Esophagus squamous epithelium (tissue), 5 donors: ENCODE data around the gene PCBP4. TPM values are rescaled to one million over a fixed set of nuclear protein-coding genes. Genes with fewer than 3 reads are reported as not detected.

Source experiments
- DNase-seq: peaks from one replicate; lab custom pipeline; 2025; lab: John Stamatoyannopoulos, UW
- H3K27ac ChIP-seq, 4 donors: fragments of 200-600 bp; sonication (generic); one replicate each; pipeline ENCODE4 v1.5.1; 2016 to 2019; ENCODE audit warnings: mild to moderate bottlenecking in 1 of 4
- H3K27me3 ChIP-seq, 4 donors: fragments of 200-600 bp; sonication (generic); 1 replicate in 3 of 4; 2 replicates in 1 of 4; pipeline versions ENCODE4 v1.5.1 to v1.6.0; 2017 to 2021; ENCODE audit warnings: antibody characterized with exemption in 1 of 4
- H3K36me3 ChIP-seq, 3 donors: fragments of 200-600 bp; sonication (generic); one replicate each; pipeline ENCODE4 v1.5.1; 2016 to 2019
- H3K4me1 ChIP-seq, 3 donors: fragments of 200-600 bp; sonication (generic); one replicate each; pipeline ENCODE4 v1.5.1; 2017 to 2019
- H3K4me3 ChIP-seq, 4 donors: fragments of 200-600 bp; sonication (generic); 1 replicate in 3 of 4; 2 replicates in 1 of 4; pipeline ENCODE4 v1.5.1; 2016 to 2019; ENCODE audit warnings: mild to moderate bottlenecking in 2 of 4, moderate library complexity in 1 of 4
- H3K9me3 ChIP-seq, 3 donors: fragments of 200-600 bp; sonication (generic); one replicate each; pipeline ENCODE4 v1.5.1; 2016 to 2019
- CTCF ChIP-seq, 6 experiments: fragments of 450-650 bp in 4 of 6; fragments of 200-600 bp in 2 of 6; sonication (generic) in 2 of 6; IDR thresholded peaks; one replicate each; pipeline ENCODE4 v1.5.1; 2016 to 2019; ENCODE audit warnings: antibody characterized with exemption in 6 of 6, mild to moderate bottlenecking in 4 of 6, moderate library complexity in 4 of 6
- POLR2A ChIP-seq, 4 donors: fragments of 450-650 bp; IDR thresholded peaks; one replicate each; pipeline ENCODE4 v1.6.1; 2017; ENCODE audit warnings: antibody characterized with exemption in 4 of 4, mild to moderate bottlenecking in 4 of 4, moderate library complexity in 3 of 4
- WGBS, 2 donors: methylation state at CpG; one replicate each; pipeline ENCODE4 v1.1.5; 2018; 5-methylcytosine and 5-hydroxymethylcytosine counted together
- intact Hi-C: fragments of 100-400 bp; cut with DNase I; formaldehyde crosslinking; loops from one replicate; pipeline ENCODE4 v1.15.0; 2022
- total RNA-seq, 4 donors: library from RNA; depleted of rRNA; stranded (reverse); fragments of >200 nt; gene quantifications; one replicate each; pipeline ENCODE4 v1.1.0, GENCODE V29; 2016
- donor health status: DM: yes; HTN: yes; CAD: no.

The PCBP4 gene
- total RNA-seq, 4 donors from 2014 or later: 13.0 to 47.3 (median 19.5) TPM

- TF ChIP-seq POLR2A (IDR thresholded peaks at IDR 0.05) (no peak), CTCF (IDR thresholded peaks at IDR 0.05) (no peak)
- intact Hi-C loops: no loop called here
- peaks cover 0 to under 1% (median 0%) of the 10 kb centered on the region in 4 donors for H3K27me3 ChIP-seq
- H3K9me3 ChIP-seq: no peaks in the 10 kb centered on the region
- H3K4me3 ChIP-seq: no peak overlapping the region
- peaks cover 8 to 53% (median 18%) of the 10 kb centered on the region in 3 donors for H3K4me1 ChIP-seq
- H3K36me3 ChIP-seq: peaks cover 0 to 37% (median 0%) of the 10 kb centered on the region in 3 donors
- 80 to 92% methylated on average over 2 to 4 of the region's 18 CpGs for WGBS, 2 donors
- no peak for DNase-seq
- no peak overlapping the region for H3K27ac ChIP-seq
Measured at GRCh38 chr3:51961011-51961410, 6.2 kb downstream of the PCBP4 start.

DNA sequence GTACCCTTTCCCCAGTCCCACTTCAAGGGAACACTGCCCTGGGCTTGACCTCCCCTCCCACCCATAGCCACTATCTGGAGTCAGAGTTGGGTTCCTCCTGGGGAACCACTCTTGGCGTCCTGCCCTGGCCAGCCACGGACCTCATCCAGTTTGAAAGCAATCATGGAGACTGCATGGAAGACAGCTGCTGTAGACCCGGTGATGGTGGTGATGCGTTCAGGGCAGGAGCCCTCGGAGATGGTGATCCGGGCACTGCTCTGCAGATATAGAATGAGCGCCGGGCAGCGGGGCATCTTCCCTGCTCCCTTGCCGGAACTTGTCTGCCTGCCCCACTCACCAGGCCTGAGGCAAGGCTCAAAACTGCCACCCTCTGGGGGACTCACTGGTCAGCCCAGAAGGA, 6.9 kb downstream of the PCBP4 start:
- Histone ChIP-seq H3K27me3 (peaks cover 0 to 7% (median 0%) of the 10 kb centered on the region in 4 donors), H3K36me3 (peaks cover 0 to 37% (median 0%) of the 10 kb centered on the region in 3 donors), H3K4me1 (peaks cover 13 to 53% (median 13%) of the 10 kb centered on the region in 3 donors), H3K4me3 (no peak overlapping the region), H3K9me3 (no peaks in the 10 kb centered on the region), H3K27ac (no peak overlapping the region)
- TF ChIP-seq POLR2A (IDR thresholded peaks at IDR 0.05) (no peak), CTCF (IDR thresholded peaks at IDR 0.05) (no peak)
- DNase-seq: no peak
- WGBS, 2 donors: 66 to 100% methylated on average over 1 to 3 of the region's 10 CpGs
- intact Hi-C loops: no loop called here

DNA sequence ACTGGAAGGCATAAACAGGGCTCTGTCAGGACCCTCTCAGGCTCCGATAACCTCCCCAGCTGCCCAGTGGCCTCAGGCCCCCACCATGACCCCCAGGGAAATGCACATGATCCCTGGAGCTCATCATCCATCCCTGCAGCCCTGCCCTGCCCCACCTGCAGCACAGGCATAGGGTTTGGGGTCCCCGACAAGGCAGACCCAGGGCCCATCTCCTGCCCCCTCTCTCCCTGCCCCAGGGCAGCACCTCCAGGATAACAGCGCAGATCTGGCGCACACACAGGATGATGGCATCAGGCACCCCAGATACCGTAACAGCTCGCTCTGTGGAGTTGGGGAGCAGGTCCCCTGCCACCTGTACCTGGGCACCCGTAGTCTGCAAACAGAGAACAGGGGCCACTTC, 7.6 kb downstream of the PCBP4 start:
- H3K27ac ChIP-seq: no peak overlapping the region
- peaks cover 14 to 52% (median 16%) of the 10 kb centered on the region in 3 donors for H3K4me1 ChIP-seq
- no peaks in the 10 kb centered on the region for H3K9me3 ChIP-seq
- WGBS, 2 donors: 93% methylated on average over 3 of the region's 7 CpGs; no CpG with 5 or more reads in 1 of the 2 donors
- TF ChIP-seq CTCF (IDR thresholded peaks at IDR 0.05) (no peak), POLR2A (IDR thresholded peaks at IDR 0.05) (no peak)
- DNase-seq: no peak
- peaks cover 0 to 14% (median 0%) of the 10 kb centered on the region in 4 donors for H3K27me3 ChIP-seq
- intact Hi-C loops: no loop called here
- H3K4me3 ChIP-seq: no peak overlapping the region
- H3K36me3 ChIP-seq: peaks cover 0 to 37% (median 0%) of the 10 kb centered on the region in 3 donors

- DNase-seq: no peak
- Histone ChIP-seq H3K36me3 (peaks cover 0 to 37% (median 0%) of the 10 kb centered on the region in 3 donors), H3K4me3 (no peak overlapping the region), H3K4me1 (peaks cover 14 to 44% (median 16%) of the 10 kb centered on the region in 3 donors), H3K9me3 (no peaks in the 10 kb centered on the region), H3K27me3 (peaks cover 0 to 18% (median 0%) of the 10 kb centered on the region in 4 donors), H3K27ac (no peak overlapping the region)
- no peak for TF ChIP-seq CTCF (IDR thresholded peaks at IDR 0.05)
- no peak for TF ChIP-seq POLR2A (IDR thresholded peaks at IDR 0.05)
- 94 to 97% methylated on average over 7 to 9 of the region's 20 CpGs for WGBS, 2 donors
- intact Hi-C loops: no loop called here
Measured at GRCh38 chr3:51958603-51959521, 8.4 kb downstream of the PCBP4 start.
